ENCODE measurements around the gene RPL21. TPM values are rescaled to one million over a fixed set of nuclear protein-coding genes. Genes with fewer than 3 reads are reported as not detected.
"Not testable (repeated sequence)": the region's sequence is repeated elsewhere in the genome, so short reads cannot be mapped to it uniquely, and the experiment has no call there.

Gene RPL21
- total RNA-seq, 1 donor from 2014 or later: 1,835 TPM

GRCh38 chr13:27296496-27296895 lies 45.1 kb downstream of the RPL21 start:
- Histone ChIP-seq H3K27ac (ENCODE audit: low read depth, low read length) (no peak overlapping the region), H3K9me3 (ENCODE audit: control insufficient read depth in 3 of 3, low read length in 3 of 3) (no peaks in the 10 kb centered on the region), H3K27me3 (ENCODE audit: control insufficient read depth in 3 of 3, insufficient read depth in 3 of 3, low read length in 3 of 3) (peaks cover 5 to 13% (median 6%) of the 10 kb centered on the region in 3 donors), H3K4me1 (ENCODE audit: control insufficient read depth in 3 of 3, insufficient read depth in 3 of 3, low read length in 3 of 3) (no peaks in the 10 kb centered on the region), H3K9ac (ENCODE audit: low read depth in 1 of 3, low read length in 3 of 3) (no peak overlapping the region), H3K36me3 (ENCODE audit: control insufficient read depth in 3 of 3, insufficient read depth in 3 of 3, low read length in 3 of 3) (no peaks in the 10 kb centered on the region), H3K4me3 (ENCODE audit: low read length in 3 of 3) (no peak overlapping the region)

- H3K9me3 ChIP-seq (ENCODE audit: control insufficient read depth in 3 of 3, low read length in 3 of 3): no peaks in the 10 kb centered on the region
- peaks cover 5 to 13% (median 6%) of the 10 kb centered on the region in 3 donors for H3K27me3 ChIP-seq (ENCODE audit: control insufficient read depth in 3 of 3, insufficient read depth in 3 of 3, low read length in 3 of 3)
- no peak overlapping the region for H3K4me3 ChIP-seq (ENCODE audit: low read length in 3 of 3)
- H3K27ac ChIP-seq (ENCODE audit: low read depth, low read length): no peak overlapping the region
- H3K36me3 ChIP-seq (ENCODE audit: control insufficient read depth in 3 of 3, insufficient read depth in 3 of 3, low read length in 3 of 3): no peaks in the 10 kb centered on the region
- H3K4me1 ChIP-seq (ENCODE audit: control insufficient read depth in 3 of 3, insufficient read depth in 3 of 3, low read length in 3 of 3): no peaks in the 10 kb centered on the region
- H3K9ac ChIP-seq (ENCODE audit: low read depth in 1 of 3, low read length in 3 of 3): no peak overlapping the region
Measured at GRCh38 chr13:27298849-27299248, 47.5 kb downstream of the RPL21 start.

DNA sequence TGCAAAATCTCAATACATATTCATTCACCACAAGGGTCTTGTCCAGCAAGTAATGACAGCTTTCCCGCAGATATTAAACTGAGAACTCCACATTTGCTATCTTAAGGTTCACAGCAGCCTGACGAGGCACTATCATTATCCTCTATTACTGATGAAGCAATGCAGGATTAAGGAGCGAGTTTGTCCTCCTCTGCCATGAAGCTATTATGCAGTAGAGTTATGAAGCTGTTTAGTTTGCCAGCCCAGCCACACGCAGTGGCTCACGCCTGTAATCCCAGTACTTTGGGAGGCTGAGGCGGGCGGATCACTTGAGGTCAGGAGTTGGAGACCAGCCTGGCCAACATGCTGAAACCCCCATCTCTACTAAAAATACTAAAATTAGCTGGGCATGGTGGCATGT lies 49.0 kb downstream of the RPL21 start:
- H3K27ac ChIP-seq (ENCODE audit: low read depth, low read length); H3K36me3 ChIP-seq (ENCODE audit: control insufficient read depth in 3 of 3, insufficient read depth in 3 of 3, low read length in 3 of 3); H3K9me3 ChIP-seq (ENCODE audit: control insufficient read depth in 3 of 3, low read length in 3 of 3); H3K4me1 ChIP-seq (ENCODE audit: control insufficient read depth in 3 of 3, insufficient read depth in 3 of 3, low read length in 3 of 3); H3K4me3 ChIP-seq (ENCODE audit: low read length in 3 of 3); H3K9ac ChIP-seq (ENCODE audit: low read depth in 1 of 3, low read length in 3 of 3): not testable (repeated sequence)
- H3K27me3 ChIP-seq (ENCODE audit: control insufficient read depth in 3 of 3, insufficient read depth in 3 of 3, low read length in 3 of 3): peaks cover 5 to 11% (median 6%) of the 10 kb centered on the region in 3 donors

- Histone ChIP-seq H3K9me3 (ENCODE audit: control insufficient read depth in 3 of 3, low read length in 3 of 3) (no peaks in the 10 kb centered on the region), H3K9ac (ENCODE audit: low read depth in 1 of 3, low read length in 3 of 3) (no peak overlapping the region), H3K4me3 (ENCODE audit: low read length in 3 of 3) (no peak overlapping the region), H3K36me3 (ENCODE audit: control insufficient read depth in 3 of 3, insufficient read depth in 3 of 3, low read length in 3 of 3) (no peaks in the 10 kb centered on the region), H3K27ac (ENCODE audit: low read depth, low read length) (no peak overlapping the region), H3K27me3 (ENCODE audit: control insufficient read depth in 3 of 3, insufficient read depth in 3 of 3, low read length in 3 of 3) (peaks cover 4 to 5% (median 5%) of the 10 kb centered on the region in 3 donors), H3K4me1 (ENCODE audit: control insufficient read depth in 3 of 3, insufficient read depth in 3 of 3, low read length in 3 of 3) (no peaks in the 10 kb centered on the region)
Measured at GRCh38 chr13:27300941-27301586, 49.7 kb downstream of the RPL21 start.

- Histone ChIP-seq H3K9me3 (ENCODE audit: control insufficient read depth in 3 of 3, low read length in 3 of 3) (no peaks in the 10 kb centered on the region), H3K27ac (ENCODE audit: low read depth, low read length) (no peak overlapping the region), H3K4me3 (ENCODE audit: low read length in 3 of 3) (no peak overlapping the region), H3K36me3 (ENCODE audit: control insufficient read depth in 3 of 3, insufficient read depth in 3 of 3, low read length in 3 of 3) (no peaks in the 10 kb centered on the region), H3K9ac (ENCODE audit: low read depth in 1 of 3, low read length in 3 of 3) (no peak overlapping the region), H3K27me3 (ENCODE audit: control insufficient read depth in 3 of 3, insufficient read depth in 3 of 3, low read length in 3 of 3) (peaks cover 2 to 4% (median 3%) of the 10 kb centered on the region in 3 donors), H3K4me1 (ENCODE audit: control insufficient read depth in 3 of 3, insufficient read depth in 3 of 3, low read length in 3 of 3) (no peaks in the 10 kb centered on the region)
Measured at GRCh38 chr13:27302643-27303262, 51.4 kb downstream of the RPL21 start.

GRCh38 chr13:27304099-27304498 lies 52.7 kb downstream of the RPL21 start:
- Histone ChIP-seq H3K4me1 (ENCODE audit: control insufficient read depth in 3 of 3, insufficient read depth in 3 of 3, low read length in 3 of 3) (no peaks in the 10 kb centered on the region), H3K36me3 (ENCODE audit: control insufficient read depth in 3 of 3, insufficient read depth in 3 of 3, low read length in 3 of 3) (no peaks in the 10 kb centered on the region), H3K4me3 (ENCODE audit: low read length in 3 of 3) (no peak overlapping the region), H3K27me3 (ENCODE audit: control insufficient read depth in 3 of 3, insufficient read depth in 3 of 3, low read length in 3 of 3) (peaks cover 0 to 4% (median 3%) of the 10 kb centered on the region in 3 donors), H3K9ac (ENCODE audit: low read depth in 1 of 3, low read length in 3 of 3) (no peak overlapping the region), H3K9me3 (ENCODE audit: control insufficient read depth in 3 of 3, low read length in 3 of 3) (no peaks in the 10 kb centered on the region), H3K27ac (ENCODE audit: low read depth, low read length) (no peak overlapping the region)

GRCh38 chr13:27304611-27305010 lies 53.3 kb downstream of the RPL21 start:
- no peak overlapping the region for H3K4me3 ChIP-seq (ENCODE audit: low read length in 3 of 3)
- H3K27ac ChIP-seq (ENCODE audit: low read depth, low read length): no peak overlapping the region
- no peak overlapping the region for H3K9ac ChIP-seq (ENCODE audit: low read depth in 1 of 3, low read length in 3 of 3)
- H3K27me3 ChIP-seq (ENCODE audit: control insufficient read depth in 3 of 3, insufficient read depth in 3 of 3, low read length in 3 of 3): peaks cover 0 to 4% (median 0%) of the 10 kb centered on the region in 3 donors
- H3K9me3 ChIP-seq (ENCODE audit: control insufficient read depth in 3 of 3, low read length in 3 of 3): no peaks in the 10 kb centered on the region
- no peaks in the 10 kb centered on the region for H3K4me1 ChIP-seq (ENCODE audit: control insufficient read depth in 3 of 3, insufficient read depth in 3 of 3, low read length in 3 of 3)
- H3K36me3 ChIP-seq (ENCODE audit: control insufficient read depth in 3 of 3, insufficient read depth in 3 of 3, low read length in 3 of 3): no peaks in the 10 kb centered on the region

Small RNA genes within 50 kb of the gene (small RNA-seq; reads per million reads assigned to genes)
- gene SNORA27 (not detected), gene SNORD102 (not detected)

Other genes with a start within 250 kb of the RPL21 start
- gene USP12, start 79.7 kb upstream of the RPL21 start, total RNA-seq: 22.4 TPM
- gene RASL11A, start 19.3 kb downstream of the RPL21 start, total RNA-seq: 5.7 TPM
- 65.2 TPM for gene GTF3A, start 173.1 kb downstream of the RPL21 start, total RNA-seq
- 38.1 TPM for gene MTIF3, start 199.0 kb downstream of the RPL21 start, total RNA-seq